GM21528 (cell line): ENCODE results near the gene MS4A6A.
"Not testable (repeated sequence)": the region's sequence is repeated elsewhere in the genome, so short reads cannot be mapped to it uniquely, and the experiment has no call there.

ENCODE experiments used
- ATAC-seq: cut with Tn5 transposase; IDR thresholded peaks from one replicate; pipeline ENCODE4 v1.9.1; 2021; ENCODE audit warnings: mild to moderate bottlenecking, moderate library complexity; ENCODE audit not compliant: unreplicated experiment, low FRiP score

MS4A6A gene

GRCh38 chr11:60130496-60130895, 52.4 kb downstream of the MS4A6A start:
- no peak for ATAC-seq

DNA sequence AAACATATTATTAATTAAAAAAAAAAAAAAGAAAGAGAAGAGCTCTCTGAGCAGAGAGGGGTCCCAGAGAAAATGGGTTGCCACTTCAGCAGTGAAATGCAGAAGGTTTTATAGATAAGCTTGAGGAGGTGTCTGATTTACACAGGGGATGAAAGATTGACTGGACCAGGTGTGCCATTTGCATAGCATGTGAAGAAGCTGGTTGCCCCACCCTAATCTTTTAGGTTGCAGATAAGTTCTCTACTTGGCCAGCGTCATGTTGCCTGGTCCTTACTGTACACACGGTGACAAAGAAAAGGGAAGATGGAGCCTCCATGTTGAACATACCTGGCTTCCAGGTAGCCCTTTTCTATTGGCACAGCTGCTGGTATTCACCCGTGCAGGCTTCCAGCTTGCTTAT, 53.0 kb downstream of the MS4A6A start:
- no peak for ATAC-seq

- ATAC-seq = not testable (repeated sequence)
Observed at GRCh38 chr11:60128866-60129265, 54.0 kb downstream of the MS4A6A start.

DNA sequence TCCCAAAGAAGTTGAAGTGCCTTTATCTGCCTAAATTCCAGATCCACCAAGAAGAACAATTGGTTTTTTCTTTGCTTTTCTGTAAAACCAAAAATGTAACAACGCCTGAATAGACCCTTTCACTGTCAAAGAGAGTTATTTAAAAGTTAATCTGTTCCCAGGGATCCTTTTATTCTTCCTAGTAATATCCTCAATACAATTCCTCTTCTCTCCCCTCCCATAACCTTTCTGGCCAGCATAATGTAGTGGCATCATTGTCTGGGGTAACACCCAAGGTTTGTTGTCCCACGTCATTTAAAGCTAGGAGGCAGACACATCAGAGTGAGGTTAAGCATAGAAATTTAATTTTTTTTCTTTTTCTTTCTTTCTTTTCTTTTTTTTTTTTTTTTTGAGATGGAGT, 54.5 kb downstream of the MS4A6A start:
- ATAC-seq = no peak

DNA sequence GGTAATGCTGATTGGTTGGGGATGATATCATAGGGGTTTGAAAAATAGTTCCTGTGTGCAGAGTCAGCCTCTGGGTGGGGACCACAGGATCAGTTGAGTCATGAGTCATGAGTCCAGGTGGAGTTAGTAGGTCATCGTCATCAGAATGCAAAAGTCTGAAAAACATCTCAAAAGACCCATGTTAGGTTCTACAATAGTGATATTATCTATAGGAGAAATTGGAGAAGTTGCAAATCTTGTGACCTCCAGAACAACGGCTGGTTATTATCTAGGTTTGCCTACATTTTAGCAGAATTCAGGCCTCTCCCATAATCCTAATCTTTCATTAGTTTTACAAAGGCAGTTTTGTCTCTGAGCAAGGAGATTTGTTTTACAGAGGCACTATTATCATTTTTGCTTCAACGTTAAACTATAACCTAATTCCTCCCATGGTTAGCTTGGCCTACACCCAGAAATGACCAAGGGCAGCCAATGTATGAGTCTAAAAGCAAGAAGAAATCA, 55.5 kb downstream of the MS4A6A start:
- ATAC-seq = no peak

- no peak for ATAC-seq
Observed at GRCh38 chr11:60125956-60126585, 56.8 kb downstream of the MS4A6A start.

DNA sequence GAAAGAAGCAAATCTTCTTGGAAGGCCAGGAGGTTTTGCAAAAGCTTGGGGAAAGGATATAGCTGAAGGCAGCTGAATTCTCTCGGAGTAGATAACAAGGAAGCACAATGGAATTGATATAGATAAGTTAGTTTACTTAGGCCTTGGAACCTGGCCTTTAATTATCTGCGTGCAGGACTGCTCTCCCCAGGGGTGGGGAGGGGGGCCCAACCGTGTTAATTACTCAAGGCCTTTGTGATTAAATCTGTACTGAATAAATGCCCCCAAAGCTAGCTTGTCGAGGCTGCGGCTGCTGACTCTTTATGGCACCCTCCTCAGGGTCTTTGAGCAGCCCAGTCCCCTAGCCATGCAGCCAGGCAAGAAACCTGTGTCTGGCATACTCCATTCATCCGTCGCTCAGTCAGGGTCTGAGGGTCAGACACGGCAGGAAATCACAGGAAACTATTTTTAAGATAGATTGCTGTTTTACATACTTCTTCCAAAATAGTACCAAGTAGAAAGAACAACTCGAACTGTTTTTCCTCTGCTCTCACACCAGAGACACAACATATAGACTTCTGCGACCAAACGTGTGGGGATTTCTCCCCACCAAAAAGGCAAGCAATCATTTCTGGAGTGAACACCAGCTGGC, 58.0 kb downstream of the MS4A6A start:
- ATAC-seq = no peak
